AG04450 (cell line): ENCODE results near the gene SMCO2. TPM values are rescaled to one million over a fixed set of nuclear protein-coding genes. Genes with fewer than 3 reads are reported as not detected.

Source experiments
- CTCF ChIA-PET: fragments of 300-600, 350-600 bp; formaldehyde crosslinking; extraction: SDS; loops from one replicate; lab custom pipeline; 2022; ENCODE audit warnings: antibody characterized with exemption, inconsistent platforms; lab: Charles Lee
- POLR2A ChIA-PET: fragments of 350-600 bp; formaldehyde crosslinking; extraction: SDS; loops from one replicate; lab custom pipeline; 2021; ENCODE audit warnings: antibody characterized with exemption, inconsistent platforms; lab: Yijun Ruan, JAX
- DNase-seq: peaks from one replicate; pipeline ENCODE4 v3.0.0-alpha.2; 2011; ENCODE audit warnings: low read depth, low spot score
- H3K27ac ChIP-seq: one replicate; pipeline ENCODE4 v1.5.1; 2012; ENCODE audit warnings: low read depth, low read length, control low read depth
- H3K27me3 ChIP-seq: one replicate; pipeline ENCODE4 v1.6.0; 2012; ENCODE audit warnings: low read length; ENCODE audit not compliant: control insufficient read depth, insufficient read depth
- H3K4me3 ChIP-seq: 2 replicates; pipeline ENCODE4 v1.5.1; 2011; ENCODE audit warnings: mild to moderate bottlenecking, low read depth, low read length, control low read depth
- H3K9me3 ChIP-seq: 2 replicates; pipeline ENCODE4 v1.5.1; 2012; ENCODE audit warnings: low read length; ENCODE audit not compliant: control insufficient read depth, insufficient read depth
- polyA minus RNA-seq: library from RNA; depleted of rRNA, polyadenylated mRNA; stranded (reverse); fragments of >200 nt; gene quantifications from 2 replicates; pipeline ENCODE4 v1.2.3, GENCODE V29; 2011; rRNA and poly(A)+ RNA removed
- polyA plus RNA-seq: library from polyadenylated mRNA; depleted of rRNA; stranded (reverse); fragments of >200 nt; gene quantifications from 2 replicates; pipeline ENCODE4 v1.2.3, GENCODE V29; 2011; rRNA removed
- TF ChIP-seq, protein P1 (sequence below): IDR thresholded peaks from 2 replicates; pipeline ENCODE4 v1.5.1; 2011; ENCODE audit warnings: low read depth, low read length, control low read depth, inconsistent platforms

Gene SMCO2
- polyA plus RNA-seq (0.14 and 0.55 TPM in 2 replicates), polyA minus RNA-seq (not detected in 2 replicates)

DNA sequence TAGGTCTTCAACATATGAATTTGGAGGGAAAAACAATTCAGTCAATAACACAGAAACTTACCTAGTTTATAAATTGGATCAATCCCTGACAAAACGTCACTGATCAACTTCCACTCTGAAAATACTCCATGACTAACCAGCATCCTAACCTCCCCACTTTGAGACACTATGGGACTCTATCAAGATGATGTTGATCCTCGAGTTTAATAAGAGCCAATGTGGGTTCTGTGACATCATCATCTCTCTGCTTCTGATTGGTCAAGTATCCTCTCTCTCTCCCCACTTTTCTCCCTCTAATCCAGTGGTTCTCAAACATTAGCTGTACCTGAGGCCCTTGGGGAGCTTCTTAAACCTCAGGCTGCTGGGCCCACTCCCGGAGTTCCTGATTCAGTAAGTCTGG lies at the start of gene SMCO2:
Gene SMCO2 (plus strand): TSS at position 301 of the 400 bp plus-strand sequence. CDS start 23,896 bp downstream, outside the sequence.
- CTCF ChIA-PET: interaction anchor here (0.5 kb wide), 1 partner anchor 169 kb away, joined by 4 read pairs; no protein-coding TSS in a partner anchor
- POLR2A ChIA-PET: no interaction called here
- DNase-seq: no peak
- Histone ChIP-seq H3K27ac (no peak within 1 kb of the TSS), H3K27me3 (no peaks in the 10 kb centered on the region), H3K9me3 (peaks cover 4% of the 10 kb centered on the region; the same call in 1 of the 2 replicates), H3K4me3 (no peak within 1 kb of the TSS)
- TF ChIP-seq, protein P1, sequence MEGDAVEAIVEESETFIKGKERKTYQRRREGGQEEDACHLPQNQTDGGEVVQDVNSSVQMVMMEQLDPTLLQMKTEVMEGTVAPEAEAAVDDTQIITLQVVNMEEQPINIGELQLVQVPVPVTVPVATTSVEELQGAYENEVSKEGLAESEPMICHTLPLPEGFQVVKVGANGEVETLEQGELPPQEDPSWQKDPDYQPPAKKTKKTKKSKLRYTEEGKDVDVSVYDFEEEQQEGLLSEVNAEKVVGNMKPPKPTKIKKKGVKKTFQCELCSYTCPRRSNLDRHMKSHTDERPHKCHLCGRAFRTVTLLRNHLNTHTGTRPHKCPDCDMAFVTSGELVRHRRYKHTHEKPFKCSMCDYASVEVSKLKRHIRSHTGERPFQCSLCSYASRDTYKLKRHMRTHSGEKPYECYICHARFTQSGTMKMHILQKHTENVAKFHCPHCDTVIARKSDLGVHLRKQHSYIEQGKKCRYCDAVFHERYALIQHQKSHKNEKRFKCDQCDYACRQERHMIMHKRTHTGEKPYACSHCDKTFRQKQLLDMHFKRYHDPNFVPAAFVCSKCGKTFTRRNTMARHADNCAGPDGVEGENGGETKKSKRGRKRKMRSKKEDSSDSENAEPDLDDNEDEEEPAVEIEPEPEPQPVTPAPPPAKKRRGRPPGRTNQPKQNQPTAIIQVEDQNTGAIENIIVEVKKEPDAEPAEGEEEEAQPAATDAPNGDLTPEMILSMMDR: no peak

DNA sequence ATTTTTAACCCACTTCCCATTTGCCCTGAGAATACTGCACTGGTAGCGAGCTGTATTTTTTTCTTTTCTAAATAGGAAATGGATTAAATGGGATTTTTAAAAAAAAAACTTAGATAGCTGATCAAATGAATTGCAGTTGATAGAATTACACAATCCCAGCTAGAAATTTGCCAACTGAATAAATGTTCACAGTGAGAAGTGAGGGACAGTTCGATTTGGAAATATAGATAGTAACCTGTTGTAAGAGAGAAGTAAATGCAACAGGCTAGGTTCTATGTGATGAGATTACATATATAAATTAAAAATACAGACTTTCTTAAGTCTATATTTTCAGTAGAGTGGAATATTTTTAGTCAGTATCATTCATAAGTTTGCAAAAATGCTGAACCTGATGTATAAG lies 48.1 kb upstream of the SMCO2 start:
- ChIA-PET CTCF (interaction anchor here (1.0 to 1.9 kb wide), 3 partner anchors 11 to 254 kb away, joined by 3 to 8 read pairs (median 4); no protein-coding TSS in a partner anchor), POLR2A (no interaction called here)
- H3K4me3 ChIP-seq: no peak overlapping the region
- DNase-seq: no peak
- TF ChIP-seq, protein P1: no peak
- no peak overlapping the region for H3K27ac ChIP-seq
- no peaks in the 10 kb centered on the region for H3K9me3 ChIP-seq
- no peaks in the 10 kb centered on the region for H3K27me3 ChIP-seq

DNA sequence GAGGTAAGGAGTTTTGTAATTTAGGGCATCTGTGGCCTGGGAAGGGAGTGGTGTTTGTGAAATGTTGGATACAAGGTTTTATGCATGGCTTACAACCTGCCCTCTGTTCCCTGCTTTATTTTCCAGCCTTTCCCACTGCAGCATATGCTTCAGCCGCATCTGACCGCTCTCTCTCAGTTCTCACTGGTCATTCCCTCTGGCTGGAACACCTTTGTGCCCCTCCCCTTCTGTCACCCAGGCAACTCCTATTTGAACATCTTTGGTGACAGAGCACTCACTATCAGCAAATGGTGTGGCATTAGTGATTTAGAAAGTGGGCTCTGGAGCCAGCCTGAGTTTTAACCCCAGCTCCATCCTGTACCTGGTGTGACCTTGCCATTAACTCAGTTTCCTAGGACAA lies 47.5 kb upstream of the SMCO2 start:
- Histone ChIP-seq H3K27me3 (no peaks in the 10 kb centered on the region), H3K27ac (no peak overlapping the region), H3K9me3 (no peaks in the 10 kb centered on the region), H3K4me3 (no peak overlapping the region)
- POLR2A ChIA-PET: no interaction called here
- no peak for DNase-seq
- CTCF ChIA-PET: interaction anchor here (1.4 to 1.9 kb wide), 2 partner anchors 14 to 15 kb away, joined by 4 to 8 read pairs; no protein-coding TSS in a partner anchor
- TF ChIP-seq, protein P1: no peak

DNA sequence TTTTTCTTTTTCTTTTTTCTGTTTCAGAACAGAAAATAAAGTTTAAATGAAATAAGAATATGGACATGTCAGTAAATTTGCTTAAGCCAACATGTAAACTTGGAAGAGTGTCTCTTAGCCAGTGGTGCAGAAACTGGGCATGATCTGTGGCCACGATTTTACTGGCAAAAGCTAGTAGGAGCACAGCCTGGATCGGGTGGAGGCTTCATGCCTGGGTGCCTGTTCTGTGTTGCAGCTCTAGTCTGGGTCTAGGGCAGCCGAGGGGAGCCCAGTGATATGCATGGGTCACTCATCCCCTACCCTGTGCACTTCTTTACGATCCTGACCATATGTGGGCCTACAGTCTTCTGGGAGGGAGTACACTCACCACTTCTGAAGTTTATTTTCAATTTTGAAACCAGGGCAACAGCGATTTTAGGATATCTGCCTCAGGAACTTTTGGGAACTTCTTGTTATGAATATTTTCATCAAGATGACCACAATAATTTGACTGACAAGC lies 45.6 kb upstream of the SMCO2 start:
- Histone ChIP-seq H3K27ac (no peak overlapping the region), H3K9me3 (peaks cover 4% of the 10 kb centered on the region), H3K4me3 (no peak overlapping the region), H3K27me3 (no peaks in the 10 kb centered on the region)
- TF ChIP-seq, protein P1: no peak
- no peak for DNase-seq
- ChIA-PET CTCF (no interaction called here), POLR2A (no interaction called here)

DNA sequence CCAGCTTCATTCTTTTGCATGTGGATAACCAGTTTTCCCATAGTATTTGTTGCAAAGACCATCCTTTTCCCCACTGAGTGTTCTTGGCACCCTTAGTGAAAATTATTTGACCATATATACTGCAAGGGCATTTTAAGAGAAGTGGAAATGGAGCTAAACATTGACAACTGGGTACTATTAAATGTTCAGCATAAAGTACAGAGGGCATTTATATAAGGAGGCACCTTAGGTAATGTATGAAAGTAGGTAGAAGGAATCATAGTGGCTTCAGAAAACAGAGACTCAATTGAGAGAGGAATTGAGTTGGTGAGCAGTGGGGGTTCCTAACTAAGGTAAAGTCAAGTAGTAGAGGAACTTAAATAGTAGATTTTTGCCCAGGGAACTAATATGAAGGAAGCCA lies 34.5 kb upstream of the SMCO2 start:
- DNase-seq: no peak
- Histone ChIP-seq H3K27ac (no peak overlapping the region), H3K4me3 (no peak overlapping the region), H3K27me3 (no peaks in the 10 kb centered on the region), H3K9me3 (no peaks in the 10 kb centered on the region)
- POLR2A ChIA-PET: no interaction called here
- CTCF ChIA-PET: interaction anchor here (0.6 to 1.6 kb wide), 4 partner anchors 13 to 396 kb away, joined by 3 to 6 read pairs (median 4); no protein-coding TSS in a partner anchor
- TF ChIP-seq, protein P1: no peak
